SU-DHL-6 (cell line): Measurements from ENCODE around the gene MARS1.

ENCODE experiments used
- EZH2phosphoT487 ChIP-seq: fragments of 200-600 bp; sonication (generic), shearing (Covaris generic); conservative IDR thresholded peaks from 2 replicates; pipeline ENCODE4 v1.6.1; 2018; ENCODE audit warnings: mild to moderate bottlenecking, antibody characterized with exemption, low read length, moderate library complexity, mixed read lengths
- TF ChIP-seq, protein P1 (sequence below): fragments of 200-600 bp; sonication (generic); IDR thresholded peaks from one replicate; pipeline ENCODE4 v1.5.1; 2017; ENCODE audit warnings: antibody characterized with exemption, mild to moderate bottlenecking, low read length, moderate library complexity; ENCODE audit not compliant: insufficient read depth, poor library complexity, severe bottlenecking

DNA sequence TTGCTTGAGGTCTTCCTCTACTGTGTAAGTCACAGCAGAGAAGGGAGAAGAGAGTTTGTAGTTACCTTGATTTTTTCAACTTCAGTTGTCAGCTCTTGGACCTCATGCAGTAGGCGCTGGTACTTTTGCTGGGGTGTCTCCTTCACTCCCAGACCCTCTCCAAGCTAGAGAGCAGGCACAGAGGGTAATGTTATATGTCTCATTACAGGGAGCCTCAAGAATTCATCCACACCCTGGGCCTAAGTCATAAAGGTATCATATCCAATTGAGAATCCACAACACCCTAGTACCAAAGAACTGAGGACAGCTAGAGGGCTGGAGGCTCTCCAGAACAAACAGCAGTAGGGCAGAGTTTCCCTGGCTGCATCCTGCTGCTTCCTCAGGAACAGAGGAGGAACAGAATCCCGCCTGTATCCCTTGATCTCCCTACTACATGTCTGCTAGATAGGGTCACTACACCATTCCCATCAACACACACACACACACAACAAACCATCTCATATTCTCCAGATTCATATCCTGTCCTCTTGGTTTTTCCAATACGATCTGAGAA lies 47.2 kb downstream of the MARS1 start:
- TF ChIP-seq, protein P1, sequence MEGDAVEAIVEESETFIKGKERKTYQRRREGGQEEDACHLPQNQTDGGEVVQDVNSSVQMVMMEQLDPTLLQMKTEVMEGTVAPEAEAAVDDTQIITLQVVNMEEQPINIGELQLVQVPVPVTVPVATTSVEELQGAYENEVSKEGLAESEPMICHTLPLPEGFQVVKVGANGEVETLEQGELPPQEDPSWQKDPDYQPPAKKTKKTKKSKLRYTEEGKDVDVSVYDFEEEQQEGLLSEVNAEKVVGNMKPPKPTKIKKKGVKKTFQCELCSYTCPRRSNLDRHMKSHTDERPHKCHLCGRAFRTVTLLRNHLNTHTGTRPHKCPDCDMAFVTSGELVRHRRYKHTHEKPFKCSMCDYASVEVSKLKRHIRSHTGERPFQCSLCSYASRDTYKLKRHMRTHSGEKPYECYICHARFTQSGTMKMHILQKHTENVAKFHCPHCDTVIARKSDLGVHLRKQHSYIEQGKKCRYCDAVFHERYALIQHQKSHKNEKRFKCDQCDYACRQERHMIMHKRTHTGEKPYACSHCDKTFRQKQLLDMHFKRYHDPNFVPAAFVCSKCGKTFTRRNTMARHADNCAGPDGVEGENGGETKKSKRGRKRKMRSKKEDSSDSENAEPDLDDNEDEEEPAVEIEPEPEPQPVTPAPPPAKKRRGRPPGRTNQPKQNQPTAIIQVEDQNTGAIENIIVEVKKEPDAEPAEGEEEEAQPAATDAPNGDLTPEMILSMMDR, result no peak
- TF ChIP-seq EZH2phosphoT487, result no peak
